Mammary epithelial cell (primary cell): Measurements from ENCODE around the gene MST1R.

ENCODE experiments used
- CTCF ChIP-seq, 2 donors: IDR thresholded peaks in 1 of 2; conservative IDR thresholded peaks in 1 of 2; 2 replicates each; pipeline ENCODE4 v1.5.1; 2011 to 2012; ENCODE audit warnings: inconsistent platforms in 2 of 2, low read length in 2 of 2, mild to moderate bottlenecking in 2 of 2, control low read depth in 1 of 2, low read depth in 1 of 2; ENCODE audit not compliant: insufficient read depth in 1 of 2; ENCODE audit errors: extremely low read depth in 1 of 2
- EZH2 ChIP-seq: IDR thresholded peaks from 2 replicates; pipeline ENCODE4 v1.6.1; 2012; ENCODE audit warnings: low read length, inconsistent platforms, borderline replicate concordance

DNA sequence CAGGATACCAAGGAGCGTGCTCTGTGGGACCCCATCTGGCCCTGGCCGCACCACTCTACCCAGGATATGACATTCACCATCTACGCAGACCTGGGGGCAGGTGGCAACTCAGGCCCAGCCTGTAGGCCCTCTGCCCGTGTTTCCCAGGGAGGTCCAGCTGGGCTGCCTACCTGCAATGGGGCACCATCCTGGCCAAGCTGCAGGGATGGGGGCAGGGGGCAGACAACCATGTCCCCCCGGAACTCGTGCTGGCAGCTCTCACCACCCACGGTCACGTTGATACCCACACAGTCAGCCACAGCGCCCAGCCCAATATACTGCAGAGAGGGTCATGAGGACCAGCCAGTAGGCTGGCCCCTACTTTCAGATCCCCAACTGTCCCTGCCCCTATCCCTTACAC is 7.9 kb downstream of the MST1R start:
- no peak for TF ChIP-seq CTCF (conservative IDR thresholded peaks at IDR 0.05 in 1 of 2, IDR thresholded peaks at IDR 0.05 in 1 of 2; ENCODE audit: extremely low read depth in 1 of 2, insufficient read depth in 1 of 2, low read depth in 1 of 2, low read length in 2 of 2)
- TF ChIP-seq EZH2, result no peak
